HEK293 (cell line): ENCODE results near the gene ZXDC.

Experiments used
- FEZF1 ChIP-seq: fragments of 450-650 bp; formaldehyde crosslinking; IDR thresholded peaks from 2 replicates; pipeline ENCODE4 v1.5.1; 2016; ENCODE audit warnings: missing biosample characterization, missing genetic modification characterization
- MYNN ChIP-seq: fragments of 450-650 bp; formaldehyde crosslinking; IDR thresholded peaks from 2 replicates; pipeline ENCODE4 v1.5.1; 2016; ENCODE audit warnings: missing biosample characterization, missing genetic modification characterization, borderline replicate concordance
- PRDM1 ChIP-seq: fragments of 450-650 bp; formaldehyde crosslinking; IDR thresholded peaks from 2 replicates; pipeline ENCODE4; 2016; ENCODE audit warnings: missing biosample characterization, missing genetic modification characterization
- SP2 ChIP-seq: fragments of 450-650 bp; formaldehyde crosslinking; IDR thresholded peaks from 2 replicates; pipeline ENCODE4 v1.5.1; 2016; ENCODE audit warnings: missing biosample characterization, missing genetic modification characterization
- ZFHX2 ChIP-seq: fragments of 450-650 bp; formaldehyde crosslinking; conservative IDR thresholded peaks from 2 replicates; pipeline ENCODE4 v1.5.1; 2016; ENCODE audit warnings: missing biosample characterization, missing genetic modification characterization
- ZNF19 ChIP-seq: fragments of 450-650 bp; formaldehyde crosslinking; IDR thresholded peaks from 2 replicates; pipeline ENCODE4; 2016; ENCODE audit warnings: missing biosample characterization, missing genetic modification characterization, low read depth
- ZNF37A ChIP-seq: fragments of 450-650 bp; IDR thresholded peaks from 2 replicates; pipeline ENCODE4 v1.5.1; 2018; ENCODE audit warnings: missing biosample characterization, missing genetic modification characterization
- ZNF660 ChIP-seq: fragments of 450-650 bp; IDR thresholded peaks from 2 replicates; pipeline ENCODE4 v1.5.1; 2018; ENCODE audit warnings: missing biosample characterization, mild to moderate bottlenecking, missing genetic modification characterization
- ZSCAN23 ChIP-seq: fragments of 450-650 bp; formaldehyde crosslinking; IDR thresholded peaks from 2 replicates; pipeline ENCODE4 v1.5.1; 2016; ENCODE audit warnings: missing biosample characterization, missing genetic modification characterization
- TF ChIP-seq, protein P1 (sequence below): fragments of 450-650 bp; formaldehyde crosslinking; IDR thresholded peaks from 2 replicates; pipeline ENCODE4 v1.5.1; 2016; ENCODE audit warnings: missing biosample characterization, missing genetic modification characterization, borderline replicate concordance
- TF ChIP-seq, protein P2 (sequence below): fragments of 450-650 bp; formaldehyde crosslinking; IDR thresholded peaks from 2 replicates; pipeline ENCODE4 v1.5.1; 2017; ENCODE audit warnings: missing biosample characterization, missing genetic modification characterization
- TF ChIP-seq, protein P3 (sequence below): fragments of 450-650 bp; formaldehyde crosslinking; IDR thresholded peaks from 2 replicates; pipeline ENCODE4 v1.5.1; 2016; ENCODE audit warnings: missing biosample characterization, missing genetic modification characterization
- TF ChIP-seq, protein P4 (sequence below): fragments of 450-650 bp; formaldehyde crosslinking; optimal IDR thresholded peaks from 2 replicates; pipeline ENCODE3; 2016; ENCODE audit warnings: missing biosample characterization, mild to moderate bottlenecking, missing genetic modification characterization
- TF ChIP-seq, protein P5 (sequence below): fragments of 450-650 bp; formaldehyde crosslinking; IDR thresholded peaks from 2 replicates; pipeline ENCODE4 v1.5.1; 2016; ENCODE audit warnings: missing biosample characterization, missing genetic modification characterization
- TF ChIP-seq, protein P6 (sequence below): fragments of 450-650 bp; formaldehyde crosslinking; IDR thresholded peaks from 2 replicates; pipeline ENCODE4; 2016; ENCODE audit warnings: missing biosample characterization, missing genetic modification characterization

ZXDC gene

DNA sequence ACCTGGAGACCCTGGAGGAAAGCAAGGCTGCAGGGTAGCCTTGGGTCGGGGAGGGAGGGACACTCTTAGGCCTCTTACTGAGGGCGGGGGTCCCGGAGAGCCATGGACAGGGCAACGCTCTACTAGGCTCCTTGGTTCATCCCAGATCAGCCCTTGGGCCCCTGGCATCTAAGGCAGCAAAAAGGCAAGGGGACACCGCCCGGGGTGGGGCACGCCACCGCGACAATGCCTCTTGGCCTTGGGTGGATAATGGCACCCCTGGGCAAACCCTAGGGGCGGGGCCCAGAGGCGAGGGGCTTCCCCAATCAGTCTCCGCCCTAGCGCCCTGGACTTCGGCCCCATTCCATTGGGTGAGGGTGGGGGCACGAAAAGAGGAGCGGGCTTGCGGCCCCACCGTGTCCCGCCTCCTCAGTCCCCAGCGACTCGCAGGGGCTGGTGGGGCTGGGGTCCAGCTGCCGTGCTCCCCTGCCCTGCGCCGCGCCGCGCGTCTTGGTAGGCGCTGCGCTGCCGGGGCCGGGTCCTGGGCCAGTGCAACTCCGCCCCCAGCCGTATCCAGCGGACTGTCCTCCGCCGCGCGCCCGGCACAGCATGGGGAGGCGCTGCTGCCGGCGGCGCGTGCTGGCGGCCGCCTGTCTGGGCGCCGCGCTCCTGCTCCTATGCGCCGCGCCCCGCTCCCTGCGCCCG is 48.2 kb upstream of the ZXDC start, which contains the start of gene CHST13 (continued):
- TF ChIP-seq, protein P1, sequence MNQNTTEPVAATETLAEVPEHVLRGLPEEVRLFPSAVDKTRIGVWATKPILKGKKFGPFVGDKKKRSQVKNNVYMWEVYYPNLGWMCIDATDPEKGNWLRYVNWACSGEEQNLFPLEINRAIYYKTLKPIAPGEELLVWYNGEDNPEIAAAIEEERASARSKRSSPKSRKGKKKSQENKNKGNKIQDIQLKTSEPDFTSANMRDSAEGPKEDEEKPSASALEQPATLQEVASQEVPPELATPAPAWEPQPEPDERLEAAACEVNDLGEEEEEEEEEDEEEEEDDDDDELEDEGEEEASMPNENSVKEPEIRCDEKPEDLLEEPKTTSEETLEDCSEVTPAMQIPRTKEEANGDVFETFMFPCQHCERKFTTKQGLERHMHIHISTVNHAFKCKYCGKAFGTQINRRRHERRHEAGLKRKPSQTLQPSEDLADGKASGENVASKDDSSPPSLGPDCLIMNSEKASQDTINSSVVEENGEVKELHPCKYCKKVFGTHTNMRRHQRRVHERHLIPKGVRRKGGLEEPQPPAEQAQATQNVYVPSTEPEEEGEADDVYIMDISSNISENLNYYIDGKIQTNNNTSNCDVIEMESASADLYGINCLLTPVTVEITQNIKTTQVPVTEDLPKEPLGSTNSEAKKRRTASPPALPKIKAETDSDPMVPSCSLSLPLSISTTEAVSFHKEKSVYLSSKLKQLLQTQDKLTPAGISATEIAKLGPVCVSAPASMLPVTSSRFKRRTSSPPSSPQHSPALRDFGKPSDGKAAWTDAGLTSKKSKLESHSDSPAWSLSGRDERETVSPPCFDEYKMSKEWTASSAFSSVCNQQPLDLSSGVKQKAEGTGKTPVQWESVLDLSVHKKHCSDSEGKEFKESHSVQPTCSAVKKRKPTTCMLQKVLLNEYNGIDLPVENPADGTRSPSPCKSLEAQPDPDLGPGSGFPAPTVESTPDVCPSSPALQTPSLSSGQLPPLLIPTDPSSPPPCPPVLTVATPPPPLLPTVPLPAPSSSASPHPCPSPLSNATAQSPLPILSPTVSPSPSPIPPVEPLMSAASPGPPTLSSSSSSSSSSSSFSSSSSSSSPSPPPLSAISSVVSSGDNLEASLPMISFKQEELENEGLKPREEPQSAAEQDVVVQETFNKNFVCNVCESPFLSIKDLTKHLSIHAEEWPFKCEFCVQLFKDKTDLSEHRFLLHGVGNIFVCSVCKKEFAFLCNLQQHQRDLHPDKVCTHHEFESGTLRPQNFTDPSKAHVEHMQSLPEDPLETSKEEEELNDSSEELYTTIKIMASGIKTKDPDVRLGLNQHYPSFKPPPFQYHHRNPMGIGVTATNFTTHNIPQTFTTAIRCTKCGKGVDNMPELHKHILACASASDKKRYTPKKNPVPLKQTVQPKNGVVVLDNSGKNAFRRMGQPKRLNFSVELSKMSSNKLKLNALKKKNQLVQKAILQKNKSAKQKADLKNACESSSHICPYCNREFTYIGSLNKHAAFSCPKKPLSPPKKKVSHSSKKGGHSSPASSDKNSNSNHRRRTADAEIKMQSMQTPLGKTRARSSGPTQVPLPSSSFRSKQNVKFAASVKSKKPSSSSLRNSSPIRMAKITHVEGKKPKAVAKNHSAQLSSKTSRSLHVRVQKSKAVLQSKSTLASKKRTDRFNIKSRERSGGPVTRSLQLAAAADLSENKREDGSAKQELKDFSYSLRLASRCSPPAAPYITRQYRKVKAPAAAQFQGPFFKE (tag by site-specific recombination), result no peak
- TF ChIP-seq, protein P2, sequence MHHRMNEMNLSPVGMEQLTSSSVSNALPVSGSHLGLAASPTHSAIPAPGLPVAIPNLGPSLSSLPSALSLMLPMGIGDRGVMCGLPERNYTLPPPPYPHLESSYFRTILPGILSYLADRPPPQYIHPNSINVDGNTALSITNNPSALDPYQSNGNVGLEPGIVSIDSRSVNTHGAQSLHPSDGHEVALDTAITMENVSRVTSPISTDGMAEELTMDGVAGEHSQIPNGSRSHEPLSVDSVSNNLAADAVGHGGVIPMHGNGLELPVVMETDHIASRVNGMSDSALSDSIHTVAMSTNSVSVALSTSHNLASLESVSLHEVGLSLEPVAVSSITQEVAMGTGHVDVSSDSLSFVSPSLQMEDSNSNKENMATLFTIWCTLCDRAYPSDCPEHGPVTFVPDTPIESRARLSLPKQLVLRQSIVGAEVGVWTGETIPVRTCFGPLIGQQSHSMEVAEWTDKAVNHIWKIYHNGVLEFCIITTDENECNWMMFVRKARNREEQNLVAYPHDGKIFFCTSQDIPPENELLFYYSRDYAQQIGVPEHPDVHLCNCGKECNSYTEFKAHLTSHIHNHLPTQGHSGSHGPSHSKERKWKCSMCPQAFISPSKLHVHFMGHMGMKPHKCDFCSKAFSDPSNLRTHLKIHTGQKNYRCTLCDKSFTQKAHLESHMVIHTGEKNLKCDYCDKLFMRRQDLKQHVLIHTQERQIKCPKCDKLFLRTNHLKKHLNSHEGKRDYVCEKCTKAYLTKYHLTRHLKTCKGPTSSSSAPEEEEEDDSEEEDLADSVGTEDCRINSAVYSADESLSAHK (tag by site-specific recombination), result no peak
- TF ChIP-seq MYNN (tag by site-specific recombination) (no peak), ZNF660 (0 out of 2 replicates have a peak, but pooled peaks have one; percentile 35), SP2 (peak; percentile 54), ZNF37A (tag by site-specific recombination) (no peak), ZNF19 (tag by site-specific recombination) (no peak), FEZF1 (no peak), ZFHX2 (tag by site-specific recombination) (no peak), ZSCAN23 (tag by site-specific recombination) (no peak), PRDM1 (tag by site-specific recombination) (no peak)
- TF ChIP-seq, protein P3, sequence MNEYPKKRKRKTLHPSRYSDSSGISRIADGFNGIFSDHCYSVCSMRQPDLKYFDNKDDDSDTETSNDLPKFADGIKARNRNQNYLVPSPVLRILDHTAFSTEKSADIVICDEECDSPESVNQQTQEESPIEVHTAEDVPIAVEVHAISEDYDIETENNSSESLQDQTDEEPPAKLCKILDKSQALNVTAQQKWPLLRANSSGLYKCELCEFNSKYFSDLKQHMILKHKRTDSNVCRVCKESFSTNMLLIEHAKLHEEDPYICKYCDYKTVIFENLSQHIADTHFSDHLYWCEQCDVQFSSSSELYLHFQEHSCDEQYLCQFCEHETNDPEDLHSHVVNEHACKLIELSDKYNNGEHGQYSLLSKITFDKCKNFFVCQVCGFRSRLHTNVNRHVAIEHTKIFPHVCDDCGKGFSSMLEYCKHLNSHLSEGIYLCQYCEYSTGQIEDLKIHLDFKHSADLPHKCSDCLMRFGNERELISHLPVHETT (tag by site-specific recombination), result no peak
- TF ChIP-seq, protein P4, sequence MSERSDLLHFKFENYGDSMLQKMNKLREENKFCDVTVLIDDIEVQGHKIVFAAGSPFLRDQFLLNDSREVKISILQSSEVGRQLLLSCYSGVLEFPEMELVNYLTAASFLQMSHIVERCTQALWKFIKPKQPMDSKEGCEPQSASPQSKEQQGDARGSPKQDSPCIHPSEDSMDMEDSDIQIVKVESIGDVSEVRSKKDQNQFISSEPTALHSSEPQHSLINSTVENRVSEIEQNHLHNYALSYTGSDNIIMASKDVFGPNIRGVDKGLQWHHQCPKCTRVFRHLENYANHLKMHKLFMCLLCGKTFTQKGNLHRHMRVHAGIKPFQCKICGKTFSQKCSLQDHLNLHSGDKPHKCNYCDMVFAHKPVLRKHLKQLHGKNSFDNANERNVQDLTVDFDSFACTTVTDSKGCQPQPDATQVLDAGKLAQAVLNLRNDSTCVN (tag by site-specific recombination), result peak; percentile 55
- TF ChIP-seq, protein P5, sequence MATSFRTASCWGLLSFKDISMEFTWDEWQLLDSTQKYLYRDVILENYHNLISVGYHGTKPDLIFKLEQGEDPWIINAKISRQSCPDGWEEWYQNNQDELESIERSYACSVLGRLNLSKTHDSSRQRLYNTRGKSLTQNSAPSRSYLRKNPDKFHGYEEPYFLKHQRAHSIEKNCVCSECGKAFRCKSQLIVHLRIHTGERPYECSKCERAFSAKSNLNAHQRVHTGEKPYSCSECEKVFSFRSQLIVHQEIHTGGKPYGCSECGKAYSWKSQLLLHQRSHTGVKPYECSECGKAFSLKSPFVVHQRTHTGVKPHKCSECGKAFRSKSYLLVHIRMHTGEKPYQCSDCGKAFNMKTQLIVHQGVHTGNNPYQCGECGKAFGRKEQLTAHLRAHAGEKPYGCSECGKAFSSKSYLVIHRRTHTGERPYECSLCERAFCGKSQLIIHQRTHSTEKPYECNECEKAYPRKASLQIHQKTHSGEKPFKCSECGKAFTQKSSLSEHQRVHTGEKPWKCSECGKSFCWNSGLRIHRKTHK, result no peak
- TF ChIP-seq, protein P6, sequence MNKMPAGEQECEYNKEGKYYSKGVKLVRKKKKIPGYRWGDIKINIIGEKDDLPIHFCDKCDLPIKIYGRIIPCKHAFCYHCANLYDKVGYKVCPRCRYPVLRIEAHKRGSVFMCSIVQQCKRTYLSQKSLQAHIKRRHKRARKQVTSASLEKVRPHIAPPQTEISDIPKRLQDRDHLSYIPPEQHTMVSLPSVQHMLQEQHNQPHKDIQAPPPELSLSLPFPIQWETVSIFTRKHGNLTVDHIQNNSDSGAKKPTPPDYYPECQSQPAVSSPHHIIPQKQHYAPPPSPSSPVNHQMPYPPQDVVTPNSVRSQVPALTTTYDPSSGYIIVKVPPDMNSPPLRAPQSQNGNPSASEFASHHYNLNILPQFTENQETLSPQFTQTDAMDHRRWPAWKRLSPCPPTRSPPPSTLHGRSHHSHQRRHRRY (tag by site-specific recombination), result no peak
